Activated naive CD8-positive, alpha-beta T cell treated with anti-CD3 and anti-CD28 coated beads, Interleukin-2, amount 10 ng/mL, durations not matched to agents 7 days and 5 days (primary cell): Measurements from ENCODE around the gene PAPSS2. TPM values are rescaled to one million over a fixed set of nuclear protein-coding genes. Genes with fewer than 3 reads are reported as not detected.
A peak's percentile ranks its signal among the peaks of the same experiment; 100 is the strongest.
"Not testable (repeated sequence)": the region's sequence is repeated elsewhere in the genome, so short reads cannot be mapped to it uniquely, and the experiment has no call there.

Experiments
- ATAC-seq: fragments of 150-1000 bp; cut with Tn5 transposase; one replicate; pipeline ENCODE4 v1.10.0; 2021; ENCODE audit warnings: low read depth, moderate library complexity
- POLR2A ChIA-PET: fragments of 350-600 bp; sonication (Branson Sonifier 250); formaldehyde crosslinking; loops from one replicate; lab custom pipeline; 2021; ENCODE audit warnings: antibody characterized with exemption; lab: Charles Lee
- DNase-seq: peaks from one replicate; pipeline ENCODE4 v3.0.0; 2021
- H3K27ac Mint-ChIP-seq: one replicate; pipeline ENCODE4 v1.8.0; 2022; ENCODE audit warnings: mild to moderate bottlenecking, mixed read lengths
- H3K27me3 Mint-ChIP-seq: one replicate; pipeline ENCODE4 v1.8.0; 2022; ENCODE audit warnings: mild to moderate bottlenecking, moderate library complexity, mixed read lengths
- H3K36me3 Mint-ChIP-seq: one replicate; pipeline ENCODE4 v1.8.0; 2021; ENCODE audit warnings: mild to moderate bottlenecking, mixed read lengths
- H3K4me1 Mint-ChIP-seq: one replicate; pipeline ENCODE4 v1.8.0; 2021; ENCODE audit warnings: mixed read lengths
- H3K4me3 Mint-ChIP-seq: one replicate; pipeline ENCODE4 v1.8.0; 2022; ENCODE audit warnings: mild to moderate bottlenecking, moderate library complexity, mixed read lengths
- H3K9me3 Mint-ChIP-seq: one replicate; pipeline ENCODE4 v1.8.0; 2021; ENCODE audit warnings: mixed read lengths
- total RNA-seq, 2 experiments: library from RNA; stranded (reverse); gene quantifications; one replicate each; pipeline ENCODE4 v1.2.3, GENCODE V29; 2021

Gene PAPSS2
- total RNA-seq: 1 to 10 TPM; 1.1 to 2.2 TPM

- H3K36me3 Mint-ChIP-seq: no peaks in the 10 kb centered on the region
- peak within 1 kb of the TSS; percentile 81 for H3K4me3 Mint-ChIP-seq
- peaks cover 56% of the 10 kb centered on the region for H3K27me3 Mint-ChIP-seq
- H3K9me3 Mint-ChIP-seq: no peaks in the 10 kb centered on the region
- POLR2A ChIA-PET: no interaction called here
- peak; percentile 37 for ATAC-seq
- peaks cover 5% of the 10 kb centered on the region for H3K4me1 Mint-ChIP-seq
- DNase-seq: peak; percentile 50
- H3K27ac Mint-ChIP-seq: peak within 1 kb of the TSS; percentile 10
These were observed at the start of gene PAPSS2 for GRCh38 chr10:87659571-87660483. PAPSS2 (plus strand) TSS chr10:87659878; CDS start chr10:87659982, 104 bp downstream.

GRCh38 chr10:87611341-87611740 lies 48.3 kb upstream of the PAPSS2 start:
- H3K27ac Mint-ChIP-seq, POLR2A ChIA-PET, ATAC-seq, H3K9me3 Mint-ChIP-seq, H3K36me3 Mint-ChIP-seq, H3K4me3 Mint-ChIP-seq, H3K27me3 Mint-ChIP-seq, H3K4me1 Mint-ChIP-seq, DNase-seq: not testable (repeated sequence)

DNA sequence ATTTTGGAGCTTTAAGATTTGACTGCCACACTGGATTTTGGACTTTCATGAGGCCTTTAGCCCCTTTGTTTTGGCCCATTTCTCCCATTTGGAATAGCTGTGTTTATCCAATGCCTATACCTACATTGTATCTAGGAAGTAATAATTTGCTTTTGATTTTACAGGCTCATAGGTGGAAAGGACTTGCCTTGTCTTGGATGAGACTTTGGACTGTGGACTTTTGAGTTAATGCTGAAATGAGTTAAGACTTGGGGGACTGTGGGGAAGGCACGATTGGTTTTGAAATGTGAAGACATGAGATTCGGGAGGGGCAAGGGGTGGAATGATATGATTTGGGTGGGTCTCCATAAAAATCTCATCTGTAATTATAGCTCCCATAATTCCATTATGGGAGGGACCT lies 47.6 kb upstream of the PAPSS2 start:
- H3K4me3 Mint-ChIP-seq: no peak overlapping the region
- POLR2A ChIA-PET: no interaction called here
- H3K9me3 Mint-ChIP-seq: peaks cover 7% of the 10 kb centered on the region
- H3K27ac Mint-ChIP-seq: no peak overlapping the region
- DNase-seq: no peak
- H3K27me3 Mint-ChIP-seq: no peaks in the 10 kb centered on the region
- H3K36me3 Mint-ChIP-seq: no peaks in the 10 kb centered on the region
- no peak for ATAC-seq
- H3K4me1 Mint-ChIP-seq: no peaks in the 10 kb centered on the region

GRCh38 chr10:87613751-87614150 lies 45.9 kb upstream of the PAPSS2 start:
- Mint-ChIP-seq H3K4me3 (no peak overlapping the region), H3K27me3 (peaks cover 3% of the 10 kb centered on the region)

GRCh38 chr10:87615856-87616255 lies 43.8 kb upstream of the PAPSS2 start:
- Mint-ChIP-seq H3K27me3 (peaks cover 8% of the 10 kb centered on the region), H3K4me3 (no peak overlapping the region), H3K9me3 (peaks cover 4% of the 10 kb centered on the region), H3K27ac (no peak overlapping the region), H3K4me1 (no peaks in the 10 kb centered on the region), H3K36me3 (no peaks in the 10 kb centered on the region)
- POLR2A ChIA-PET: no interaction called here
- DNase-seq (no peak), ATAC-seq (no peak)

More at GRCh38 chr10:87613751-87614150, 45.9 kb upstream of the PAPSS2 start:
- ATAC-seq: no peak
- POLR2A ChIA-PET: no interaction called here
- no peak overlapping the region for H3K27ac Mint-ChIP-seq
- peaks cover 7% of the 10 kb centered on the region for H3K9me3 Mint-ChIP-seq
- H3K4me1 Mint-ChIP-seq: no peaks in the 10 kb centered on the region
- no peaks in the 10 kb centered on the region for H3K36me3 Mint-ChIP-seq
- DNase-seq: no peak

DNA sequence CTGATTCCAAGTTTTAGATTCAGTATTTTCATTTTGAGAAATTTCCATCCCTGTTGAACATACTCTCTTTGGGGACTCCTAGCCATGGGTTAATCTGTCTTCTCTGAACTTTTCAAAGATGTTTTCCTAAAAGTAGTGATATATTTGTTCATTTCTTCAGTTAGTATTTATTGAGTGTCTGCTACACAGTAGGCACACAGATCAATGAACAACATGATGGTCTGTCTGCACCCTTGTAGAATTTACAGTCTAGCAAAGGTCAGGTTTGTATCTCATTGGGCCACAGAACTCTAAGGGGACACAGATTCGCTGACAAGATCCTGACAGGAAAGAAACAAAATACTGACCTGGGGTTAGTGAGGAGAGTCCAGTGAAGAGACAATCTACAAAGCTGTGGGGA lies 42.2 kb upstream of the PAPSS2 start:
- Mint-ChIP-seq H3K4me3 (no peak overlapping the region), H3K36me3 (no peaks in the 10 kb centered on the region), H3K27me3 (peaks cover 10% of the 10 kb centered on the region), H3K9me3 (no peaks in the 10 kb centered on the region), H3K27ac (no peak overlapping the region), H3K4me1 (no peaks in the 10 kb centered on the region)
- DNase-seq (no peak), ATAC-seq (no peak)
- POLR2A ChIA-PET: no interaction called here

- no peak for ATAC-seq
- no peak for DNase-seq
These were observed 40.9 kb upstream of the PAPSS2 start for GRCh38 chr10:87618566-87619423.

DNA sequence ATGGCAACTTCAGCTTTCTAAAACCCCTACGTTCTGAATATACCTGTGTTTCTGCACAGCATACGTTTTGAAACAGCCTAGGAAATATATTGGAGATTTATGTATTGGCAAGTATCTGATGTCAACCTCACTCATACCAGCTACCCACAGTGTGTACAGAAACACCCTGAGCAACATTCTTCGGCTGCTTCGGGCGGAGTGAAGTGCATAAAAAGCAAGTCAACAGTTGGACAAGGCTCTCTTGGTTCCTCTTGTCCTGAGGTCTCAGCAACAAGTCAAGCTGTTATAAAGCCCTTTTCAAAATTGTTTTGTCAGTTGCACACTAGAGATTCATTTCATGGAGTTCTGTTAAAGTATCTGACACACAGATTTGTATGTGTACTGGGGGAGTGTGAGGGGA lies 40.0 kb upstream of the PAPSS2 start:
- Mint-ChIP-seq H3K4me1 (no peaks in the 10 kb centered on the region), H3K27ac (no peak overlapping the region), H3K27me3 (peaks cover 19% of the 10 kb centered on the region), H3K4me3 (no peak overlapping the region), H3K36me3 (no peaks in the 10 kb centered on the region), H3K9me3 (no peaks in the 10 kb centered on the region)
- POLR2A ChIA-PET: no interaction called here
- ATAC-seq (no peak), DNase-seq (no peak)

More at GRCh38 chr10:87618566-87619423, 40.9 kb upstream of the PAPSS2 start:
- POLR2A ChIA-PET: no interaction called here
- Mint-ChIP-seq H3K9me3 (no peaks in the 10 kb centered on the region), H3K4me3 (no peak overlapping the region), H3K27me3 (peaks cover 14% of the 10 kb centered on the region), H3K36me3 (no peaks in the 10 kb centered on the region), H3K27ac (no peak overlapping the region), H3K4me1 (no peaks in the 10 kb centered on the region)

DNA sequence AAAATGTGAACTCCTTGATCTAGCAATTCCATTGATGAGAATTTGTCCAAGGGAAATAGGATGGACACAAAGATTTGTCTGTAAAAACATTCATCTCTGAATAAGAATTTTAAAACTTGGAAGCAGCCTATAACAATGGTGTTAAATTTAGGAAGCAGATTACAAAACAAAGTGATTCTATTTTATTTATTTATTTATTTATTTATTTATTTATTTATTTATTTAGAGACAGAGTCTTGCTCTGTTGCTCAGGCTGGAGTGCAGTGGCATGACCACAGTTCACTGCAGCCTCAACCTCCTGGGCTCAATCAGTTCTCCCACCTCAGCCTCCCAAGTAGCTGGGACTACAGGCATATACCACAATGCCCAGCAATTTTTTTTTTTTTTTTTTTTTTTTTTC lies 38.2 kb upstream of the PAPSS2 start:
- H3K4me3 Mint-ChIP-seq, ATAC-seq, H3K4me1 Mint-ChIP-seq, H3K36me3 Mint-ChIP-seq, H3K27ac Mint-ChIP-seq, DNase-seq, POLR2A ChIA-PET, H3K9me3 Mint-ChIP-seq: not testable (repeated sequence)
- H3K27me3 Mint-ChIP-seq: peaks cover 24% of the 10 kb centered on the region

DNA sequence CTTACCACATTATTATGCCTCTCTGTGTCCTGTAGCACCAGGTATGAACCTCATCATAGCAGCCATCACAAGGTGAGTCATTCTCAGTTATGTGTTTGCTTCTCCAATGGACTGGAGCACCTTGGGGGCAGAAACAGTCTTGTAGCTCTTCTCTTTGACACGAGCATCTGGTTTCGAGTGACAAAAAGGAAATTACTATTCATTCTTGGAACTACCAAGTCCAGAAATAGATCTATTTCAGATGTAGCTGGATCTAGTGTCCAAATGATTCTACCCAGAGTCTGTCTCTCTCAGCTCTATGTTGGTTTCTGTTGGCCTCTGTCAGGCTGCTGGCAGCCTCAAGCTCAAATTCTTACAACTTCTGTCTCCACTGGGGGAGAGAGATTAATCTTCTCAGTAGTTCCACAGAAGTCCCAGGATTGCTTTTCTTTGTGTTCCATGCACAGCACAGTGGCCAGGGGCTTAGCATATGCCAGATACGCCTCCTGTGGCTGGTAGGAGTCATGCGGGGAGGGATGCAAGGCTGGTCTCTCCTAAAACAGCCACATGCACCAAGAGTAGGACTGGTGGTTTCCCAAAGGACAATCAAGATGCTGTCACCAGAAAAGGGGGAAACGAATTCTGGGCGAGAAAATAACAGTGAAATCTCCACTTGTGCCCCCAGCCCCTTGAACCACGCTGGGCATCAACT lies 37.2 kb upstream of the PAPSS2 start:
- Mint-ChIP-seq H3K27me3 (peaks cover 27% of the 10 kb centered on the region), H3K4me1 (no peaks in the 10 kb centered on the region), H3K36me3 (no peaks in the 10 kb centered on the region), H3K27ac (no peak overlapping the region), H3K9me3 (no peaks in the 10 kb centered on the region), H3K4me3 (no peak overlapping the region)
- POLR2A ChIA-PET: no interaction called here
- ATAC-seq (no peak), DNase-seq (no peak)

DNA sequence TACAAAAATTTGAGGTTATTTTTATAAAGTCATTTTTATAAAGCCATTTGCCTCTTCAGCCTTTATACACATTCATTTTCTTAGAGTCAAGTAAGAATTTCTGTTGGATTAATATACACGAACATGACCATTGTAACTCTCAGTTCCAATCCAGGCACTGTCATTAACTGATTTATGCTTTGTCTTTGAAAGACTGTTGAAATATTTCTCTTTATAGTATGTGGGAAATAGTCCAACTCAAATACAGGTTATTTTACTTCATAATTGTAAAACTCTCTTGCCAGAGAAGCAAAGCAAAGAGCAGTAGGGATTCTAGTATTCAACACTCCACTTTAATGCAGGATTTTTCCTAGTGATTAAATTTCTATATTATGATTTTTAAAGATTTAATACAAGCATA lies 36.5 kb upstream of the PAPSS2 start:
- DNase-seq (no peak), ATAC-seq (no peak)
- POLR2A ChIA-PET: no interaction called here
- H3K27me3 Mint-ChIP-seq: peaks cover 27% of the 10 kb centered on the region
- no peaks in the 10 kb centered on the region for H3K9me3 Mint-ChIP-seq
- no peaks in the 10 kb centered on the region for H3K36me3 Mint-ChIP-seq
- no peaks in the 10 kb centered on the region for H3K4me1 Mint-ChIP-seq
- no peak overlapping the region for H3K27ac Mint-ChIP-seq
- H3K4me3 Mint-ChIP-seq: no peak overlapping the region

DNA sequence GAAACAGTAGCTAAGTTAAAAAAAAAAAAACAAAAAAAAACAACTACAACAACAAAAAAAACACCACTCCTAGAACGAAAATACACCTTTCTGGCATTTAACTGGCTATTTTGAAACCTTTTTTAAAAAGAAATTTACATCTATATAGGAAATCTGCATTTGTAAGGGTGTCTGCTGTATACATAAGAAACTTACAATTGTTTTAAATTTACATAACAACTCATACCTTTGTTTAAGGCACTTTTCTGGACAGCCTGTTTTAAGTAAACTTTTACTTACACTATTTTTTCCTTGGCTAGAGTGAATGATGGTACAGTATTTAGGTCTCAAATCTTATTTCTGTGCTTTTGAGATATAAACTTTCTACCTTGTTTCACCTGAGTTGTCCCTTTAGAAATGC lies 34.0 kb upstream of the PAPSS2 start:
- H3K4me1 Mint-ChIP-seq: no peaks in the 10 kb centered on the region
- POLR2A ChIA-PET: no interaction called here
- no peaks in the 10 kb centered on the region for H3K9me3 Mint-ChIP-seq
- no peak overlapping the region for H3K4me3 Mint-ChIP-seq
- H3K36me3 Mint-ChIP-seq: no peaks in the 10 kb centered on the region
- no peak overlapping the region for H3K27ac Mint-ChIP-seq
- DNase-seq (no peak), ATAC-seq (no peak)
- peaks cover 21% of the 10 kb centered on the region for H3K27me3 Mint-ChIP-seq

GRCh38 chr10:87626422-87626892 lies 33.2 kb upstream of the PAPSS2 start:
- no peaks in the 10 kb centered on the region for H3K36me3 Mint-ChIP-seq
- H3K4me3 Mint-ChIP-seq: no peak overlapping the region
- DNase-seq: no peak
- H3K27ac Mint-ChIP-seq: no peak overlapping the region
- no peaks in the 10 kb centered on the region for H3K4me1 Mint-ChIP-seq
- peaks cover 17% of the 10 kb centered on the region for H3K27me3 Mint-ChIP-seq
- no peaks in the 10 kb centered on the region for H3K9me3 Mint-ChIP-seq
- POLR2A ChIA-PET: no interaction called here
- ATAC-seq: no peak
